Panc1 (cell line): ENCODE results near the gene ALAS2.

Source experiments
- CTCF ChIP-seq: fragments of 450-650 bp; IDR thresholded peaks from 2 replicates; pipeline ENCODE4 v1.5.1; 2017; ENCODE audit warnings: mild to moderate bottlenecking
- POLR2AphosphoS5 ChIP-seq: IDR thresholded peaks from 2 replicates; pipeline ENCODE4 v1.6.1; 2012; ENCODE audit warnings: mild to moderate bottlenecking, low read depth, low read length, moderate library complexity
- REST ChIP-seq, 2 experiments: IDR thresholded peaks; 2 replicates each; pipeline ENCODE4 v1.6.1; 2011 to 2012; ENCODE audit warnings: low read depth in 2 of 2, control low read depth in 1 of 2, low read length in 1 of 2, mild to moderate bottlenecking in 1 of 2, moderate library complexity in 1 of 2; ENCODE audit not compliant: insufficient read depth in 1 of 2

DNA sequence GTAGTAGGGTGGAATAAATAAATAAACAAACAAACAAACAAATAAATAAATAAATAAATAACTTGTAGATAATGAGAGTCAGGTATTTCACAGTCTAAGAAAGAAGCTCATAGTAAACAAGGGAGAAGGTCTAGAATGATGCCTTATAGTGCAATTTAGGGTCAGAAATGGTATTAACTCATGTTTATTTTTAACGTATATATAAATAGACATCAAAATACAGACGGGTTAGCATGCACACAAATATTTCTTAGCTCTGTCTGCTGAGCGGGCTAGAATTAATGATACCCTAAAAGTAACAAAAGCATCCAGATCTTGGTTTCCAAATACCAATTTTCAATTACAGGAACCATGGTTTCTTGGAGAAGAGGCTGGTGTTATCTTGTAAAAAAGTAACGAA lies 53.4 kb downstream of the ALAS2 start:
- TF ChIP-seq CTCF (no peak), POLR2AphosphoS5 (no peak), REST (IDR thresholded peaks at IDR 0.05; ENCODE audit: insufficient read depth in 1 of 2, low read depth in 2 of 2, low read length in 1 of 2) (no peak)
